HG03575 (cell line): ENCODE results near the gene PKD1.
"Not testable (repeated sequence)": the region's sequence is repeated elsewhere in the genome, so short reads cannot be mapped to it uniquely, and the experiment has no call there.

Experiments
- ATAC-seq: cut with Tn5 transposase; IDR thresholded peaks from one replicate; pipeline ENCODE4 v1.9.1; 2021; ENCODE audit not compliant: unreplicated experiment, insufficient number of reproducible peaks, low FRiP score; ENCODE audit errors: extremely low read depth

PKD1 gene

GRCh38 chr16:2135770-2136490 is at the start of gene PKD1:
Gene PKD1 (minus strand): TSS chr16:2135898. CDS start chr16:2135689, 209 bp downstream.
- ATAC-seq = not testable (repeated sequence)

- ATAC-seq = no peak
Observed at GRCh38 chr16:2184962-2185361, 49.3 kb upstream of the PKD1 start.

DNA sequence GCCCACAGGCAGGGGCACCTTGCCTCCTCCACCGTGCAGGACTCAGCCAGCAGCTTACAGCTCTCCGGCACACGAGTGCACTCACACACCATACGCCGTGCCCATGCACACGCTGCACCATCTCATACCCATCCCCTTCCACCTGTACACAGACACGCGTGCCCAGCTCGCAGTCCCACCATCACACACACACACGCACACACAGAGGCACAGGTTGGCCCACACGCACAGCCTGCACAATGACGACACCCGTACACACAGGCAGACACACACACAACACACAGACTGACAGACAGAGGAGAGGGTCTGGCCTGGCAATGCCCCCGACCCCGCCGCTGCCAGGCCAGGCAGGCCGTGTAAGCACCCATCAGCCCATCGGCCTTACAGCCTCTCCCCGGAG is 48.6 kb upstream of the PKD1 start:
- no peak for ATAC-seq

DNA sequence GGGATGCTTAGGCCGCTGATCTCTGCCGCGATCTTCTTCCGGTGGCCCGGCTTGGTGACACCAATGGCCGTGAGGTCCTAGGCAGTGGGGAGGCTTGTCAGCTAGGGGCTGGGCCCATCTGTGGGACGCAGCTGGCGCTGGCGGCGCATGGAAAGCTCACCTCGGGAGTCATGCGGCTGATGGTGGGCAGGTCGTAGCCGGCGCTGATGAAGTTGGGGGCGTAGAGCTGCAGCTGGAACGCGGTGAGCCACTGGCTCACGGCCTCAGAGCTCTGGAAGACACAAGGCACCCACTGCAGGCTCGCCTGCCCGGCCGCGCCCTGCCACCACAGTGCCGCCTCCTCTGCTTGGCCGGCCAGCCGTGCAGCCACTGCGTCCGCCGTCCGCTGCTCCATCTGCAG is 48.0 kb upstream of the PKD1 start:
- no peak for ATAC-seq

GRCh38 chr16:2181952-2182351 is 46.3 kb upstream of the PKD1 start:
- ATAC-seq = no peak

DNA sequence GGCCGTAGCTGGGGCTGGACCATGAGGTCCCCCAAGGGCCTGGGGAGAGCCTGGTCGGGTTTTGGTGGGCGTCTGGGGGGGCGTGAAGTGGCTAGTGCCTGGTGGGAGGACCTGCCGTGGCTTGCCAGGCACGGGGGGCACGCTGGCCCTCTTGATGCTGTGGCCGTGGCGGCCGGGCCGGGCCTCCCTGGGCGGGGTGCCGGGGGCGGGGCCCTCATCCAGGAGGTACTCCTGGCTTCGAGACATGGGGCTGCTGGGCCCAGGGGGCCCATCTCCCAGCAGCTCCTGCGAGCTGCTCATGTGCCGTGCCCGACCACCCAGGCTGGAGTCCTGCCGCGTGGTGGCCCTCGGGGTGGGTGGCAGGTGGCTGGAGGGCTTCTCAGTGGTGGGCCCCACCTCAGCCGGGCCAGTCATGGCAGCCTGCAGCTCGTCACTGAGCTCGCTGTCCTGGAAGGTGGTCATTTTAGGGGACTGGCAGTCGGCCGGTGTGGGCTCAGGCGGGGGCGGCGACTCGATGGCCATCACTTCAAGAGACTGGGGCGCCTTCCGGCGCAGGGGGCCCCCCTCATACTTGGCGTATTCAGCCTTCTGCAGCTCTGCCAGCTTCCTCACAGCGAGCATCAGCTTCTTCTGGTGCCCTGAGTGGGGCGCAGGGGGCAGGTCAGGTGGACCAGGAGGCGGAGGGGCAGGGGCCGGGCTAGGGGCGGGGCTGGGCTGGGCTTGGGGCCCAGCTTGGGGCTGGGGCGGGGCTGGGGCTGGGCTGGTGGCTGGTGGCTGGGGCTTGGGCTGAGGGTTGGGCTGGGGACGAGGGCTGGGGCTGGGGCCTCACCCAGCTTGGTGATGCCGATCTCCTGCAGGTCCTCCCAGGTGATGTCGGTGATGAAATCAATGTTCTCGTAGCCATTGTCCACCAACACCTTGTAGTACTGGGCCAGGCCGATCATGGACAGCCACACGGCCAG is 45.5 kb upstream of the PKD1 start:
- ATAC-seq = no peak

DNA sequence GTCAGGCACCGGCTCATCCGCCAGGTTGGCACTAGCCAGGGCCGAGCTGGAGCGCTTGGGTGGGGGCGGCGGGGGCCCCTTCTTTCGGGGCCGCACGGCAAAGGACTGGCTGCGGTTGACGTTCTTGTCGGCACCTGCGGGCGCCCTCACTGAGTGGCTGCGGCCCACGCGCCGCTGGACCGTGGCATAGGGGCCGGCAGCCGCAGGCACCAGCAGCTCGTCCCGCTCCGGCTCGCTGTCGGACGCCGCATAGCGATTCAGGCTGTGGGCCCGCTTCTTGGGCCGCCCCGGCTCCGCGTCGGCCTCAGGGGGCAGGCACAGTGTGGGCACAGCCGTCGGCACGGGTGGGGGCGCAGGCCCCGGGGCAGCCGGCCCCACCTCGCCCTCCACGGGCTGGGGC is 44.8 kb upstream of the PKD1 start:
- no peak for ATAC-seq

DNA sequence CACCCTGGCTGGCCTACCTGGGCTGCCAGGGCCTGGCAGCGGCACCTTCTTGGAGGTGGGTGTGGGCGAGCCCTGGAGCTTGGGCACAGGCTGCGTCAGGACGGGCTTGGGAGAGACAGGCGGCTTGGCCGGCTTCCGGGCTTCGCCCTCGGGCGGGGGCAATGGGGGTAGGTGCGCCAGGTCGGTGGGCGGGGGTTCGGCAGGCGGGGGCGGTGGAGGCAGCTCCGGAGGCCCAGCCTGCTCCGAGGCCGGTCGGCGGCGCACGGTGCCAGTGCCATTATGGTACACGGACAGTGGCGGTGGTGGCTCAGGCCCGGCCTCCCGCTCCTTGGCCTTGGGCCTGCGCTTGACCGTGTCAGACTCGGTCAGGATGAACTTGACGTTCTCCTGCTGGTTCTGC is 43.9 kb upstream of the PKD1 start:
- ATAC-seq = no peak

DNA sequence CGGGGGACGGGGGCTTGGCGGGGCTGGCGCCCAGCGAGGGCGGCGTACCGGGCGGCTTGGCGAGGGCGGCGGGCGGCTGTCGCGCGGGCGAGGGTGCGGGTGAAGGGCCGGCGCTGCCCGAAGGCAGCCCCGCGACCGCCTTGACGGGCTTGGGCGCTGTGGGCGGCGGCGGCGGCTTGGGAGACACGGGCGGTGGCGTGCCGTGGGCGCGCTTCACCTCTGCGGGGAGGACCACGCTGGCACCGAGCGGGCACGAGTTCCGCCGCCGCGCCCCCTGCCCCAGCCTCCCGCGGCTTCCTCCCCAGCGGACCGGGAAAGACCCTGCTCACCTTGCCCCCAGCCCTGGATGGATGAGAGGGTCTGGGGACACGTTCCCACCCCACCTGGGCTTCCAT is 43.4 kb upstream of the PKD1 start:
- no peak for ATAC-seq

DNA sequence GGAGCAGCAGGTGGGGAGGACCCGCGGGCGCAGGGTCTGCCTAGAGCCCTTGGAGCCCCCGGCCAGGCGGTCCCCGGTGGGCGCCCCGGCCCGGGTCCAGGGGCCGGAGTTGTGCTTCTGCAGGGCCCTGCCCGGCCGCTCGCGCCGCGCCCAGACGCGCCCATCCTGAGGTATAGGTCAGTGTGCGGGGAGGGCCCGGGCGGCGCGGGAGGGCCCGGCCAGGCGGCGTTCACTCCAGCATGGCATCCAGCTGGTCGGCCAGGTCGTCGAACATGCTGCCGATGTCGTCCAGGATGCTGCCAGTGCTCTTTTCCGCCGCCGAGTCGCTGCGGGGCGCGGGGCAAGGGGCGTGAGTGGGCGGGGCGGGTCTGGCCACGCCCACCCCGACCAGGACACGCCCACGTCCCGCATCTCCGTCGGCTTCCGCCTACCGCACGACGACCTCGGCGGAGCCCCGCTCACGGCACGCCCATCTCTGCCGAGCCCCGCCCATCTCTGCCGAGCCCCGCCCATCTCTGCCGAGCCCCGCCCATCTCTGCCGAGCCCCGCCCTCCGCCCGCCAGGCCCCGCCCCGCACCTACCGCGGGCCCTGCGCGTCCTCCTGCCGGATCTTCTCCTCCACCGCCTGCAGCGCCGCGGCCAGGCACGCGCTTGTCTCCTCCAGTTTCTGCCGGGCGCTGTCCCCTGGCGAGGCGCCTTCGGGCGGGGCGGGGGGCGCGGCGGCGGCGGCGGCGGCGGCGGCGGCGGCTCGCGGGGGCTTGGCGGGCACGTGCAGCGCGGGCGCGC is 42.8 kb upstream of the PKD1 start:
- no peak for ATAC-seq

DNA sequence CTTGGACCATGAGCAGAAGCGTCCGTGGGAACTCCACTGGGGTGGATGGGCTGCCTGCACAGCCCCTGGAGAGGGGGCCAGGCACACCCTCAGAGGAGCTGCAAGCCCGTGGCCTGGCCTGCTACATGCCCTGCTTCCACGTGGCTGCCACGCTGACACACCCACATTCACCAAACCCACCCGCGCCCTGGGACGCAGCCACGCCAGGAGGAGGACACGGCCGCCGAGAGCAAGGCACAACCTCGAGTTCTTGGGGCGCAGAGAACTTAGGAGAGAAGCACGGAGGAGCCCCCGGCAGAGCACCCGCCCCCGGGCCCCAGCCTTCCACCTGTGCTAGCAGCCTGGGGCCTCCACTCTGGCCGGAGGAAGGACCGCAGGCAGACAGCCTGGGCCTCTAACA is 41.9 kb upstream of the PKD1 start:
- ATAC-seq = no peak

DNA sequence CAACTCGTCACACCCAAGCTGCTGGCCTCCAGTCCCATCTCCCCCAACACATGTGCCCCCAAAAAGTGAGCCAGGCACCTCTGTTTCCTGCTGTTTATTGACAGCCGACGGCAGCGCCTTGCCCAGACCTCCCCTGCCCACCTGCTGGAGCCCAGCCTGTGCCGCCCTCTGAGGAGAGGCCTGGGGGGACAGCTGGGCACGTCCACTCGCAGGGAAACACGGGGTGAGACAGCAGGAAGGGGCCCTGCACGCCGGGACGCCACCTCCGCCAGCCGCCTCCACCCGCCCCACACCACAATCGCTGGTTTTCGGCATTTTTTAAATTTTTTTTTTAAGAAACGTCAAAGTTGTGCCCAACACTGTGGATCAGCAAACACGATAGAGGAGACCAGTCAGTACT is 41.4 kb upstream of the PKD1 start:
- no peak for ATAC-seq

DNA sequence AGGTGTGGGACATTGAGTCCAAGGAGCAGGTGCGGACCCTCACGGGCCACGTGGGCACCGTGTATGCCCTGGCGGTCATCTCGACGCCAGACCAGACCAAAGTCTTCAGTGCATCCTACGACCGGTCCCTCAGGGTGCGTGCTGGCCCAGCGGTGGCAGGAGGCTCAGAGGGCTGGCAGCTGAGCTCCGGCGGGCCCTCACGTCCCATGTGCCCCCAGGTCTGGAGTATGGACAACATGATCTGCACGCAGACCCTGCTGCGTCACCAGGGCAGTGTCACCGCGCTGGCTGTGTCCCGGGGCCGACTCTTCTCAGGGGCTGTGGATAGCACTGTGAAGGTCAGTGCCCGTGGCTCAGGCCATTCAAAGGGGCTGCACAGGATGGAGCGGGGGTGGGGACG is 40.3 kb upstream of the PKD1 start:
- no peak for ATAC-seq

DNA sequence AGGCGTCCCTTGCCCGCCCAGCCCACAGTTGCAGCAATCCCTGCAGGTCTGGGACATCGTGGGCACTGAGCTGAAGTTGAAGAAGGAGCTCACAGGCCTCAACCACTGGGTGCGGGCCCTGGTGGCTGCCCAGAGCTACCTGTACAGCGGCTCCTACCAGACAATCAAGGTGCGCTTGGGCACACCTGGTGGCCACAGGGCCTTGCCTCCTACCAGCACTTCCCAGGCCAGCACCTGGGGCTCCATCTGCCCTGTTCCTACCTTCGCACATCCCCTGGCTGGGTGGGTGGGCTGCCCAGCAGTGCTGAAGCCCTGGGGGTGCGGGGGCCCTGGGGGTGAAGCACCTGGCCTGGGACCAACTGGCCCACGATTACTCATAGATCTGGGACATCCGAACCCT is 39.8 kb upstream of the PKD1 start:
- no peak for ATAC-seq

DNA sequence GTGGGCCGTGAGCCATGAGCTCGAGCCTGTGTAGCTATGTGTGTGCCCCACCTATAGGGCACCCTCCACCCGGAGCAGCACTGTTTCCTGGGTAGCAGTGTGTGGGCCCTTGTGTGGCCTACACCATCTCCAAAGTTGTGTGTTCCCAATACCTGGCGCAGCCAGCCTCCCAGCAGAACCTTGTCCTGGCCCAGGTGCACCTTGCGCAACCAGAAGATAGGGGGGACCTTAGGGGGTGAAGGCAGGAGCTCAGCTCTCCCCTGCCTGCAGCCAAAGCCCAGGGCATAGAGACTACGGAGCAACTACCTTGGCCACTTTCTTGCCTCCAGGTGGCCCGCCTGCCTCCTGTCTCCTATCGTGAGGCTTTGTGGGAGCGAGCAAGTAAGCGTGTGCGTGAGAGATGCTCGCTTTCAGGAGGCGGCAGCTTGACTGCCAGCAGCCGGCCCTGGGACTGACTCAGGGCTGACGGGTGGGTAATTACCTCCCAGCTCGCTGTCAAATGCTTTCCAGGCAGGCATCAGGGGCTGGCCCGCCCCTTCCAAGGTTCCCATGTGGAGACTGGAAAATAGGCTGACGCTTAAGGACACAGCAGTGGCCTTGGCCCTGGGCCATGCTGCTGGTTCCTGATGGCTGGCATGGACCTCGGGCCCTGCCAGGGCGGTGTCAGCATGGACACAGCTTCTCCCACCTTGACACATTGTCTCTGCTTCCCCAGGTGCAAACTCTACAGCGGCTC is 38.9 kb upstream of the PKD1 start:
- ATAC-seq = no peak

- ATAC-seq = no peak
Observed at GRCh38 chr16:2173916-2174315, 38.2 kb upstream of the PKD1 start.

DNA sequence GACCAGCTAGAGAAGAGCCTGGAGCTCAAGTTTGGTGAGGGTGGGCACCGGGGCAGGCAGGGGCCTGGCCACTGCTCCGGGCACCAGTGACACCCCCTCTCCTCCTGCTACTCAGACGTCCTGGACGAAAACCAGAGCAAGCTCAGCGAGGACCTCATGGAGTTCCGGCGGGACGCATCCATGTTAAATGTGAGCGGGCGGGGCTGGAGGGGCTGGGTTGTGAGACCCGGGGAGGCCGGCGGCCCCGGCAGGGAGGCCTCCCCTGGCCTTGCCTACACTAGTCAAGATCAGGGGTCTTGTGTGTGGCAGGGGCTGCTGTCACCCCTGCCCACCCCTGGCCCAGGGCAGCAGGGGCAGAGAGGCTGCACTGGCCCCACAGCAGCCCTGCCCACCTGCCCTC is 37.7 kb upstream of the PKD1 start:
- ATAC-seq = no peak

GRCh38 chr16:2172688-2173335 is 37.1 kb upstream of the PKD1 start:
- ATAC-seq = no peak
